Measurements from ENCODE around the gene SLC49A4. TPM values are rescaled to one million over a fixed set of nuclear protein-coding genes. Genes with fewer than 3 reads are reported as not detected.

Gene SLC49A4
- total RNA-seq, 1 donor from 2014 or later, result 5.9 TPM

DNA sequence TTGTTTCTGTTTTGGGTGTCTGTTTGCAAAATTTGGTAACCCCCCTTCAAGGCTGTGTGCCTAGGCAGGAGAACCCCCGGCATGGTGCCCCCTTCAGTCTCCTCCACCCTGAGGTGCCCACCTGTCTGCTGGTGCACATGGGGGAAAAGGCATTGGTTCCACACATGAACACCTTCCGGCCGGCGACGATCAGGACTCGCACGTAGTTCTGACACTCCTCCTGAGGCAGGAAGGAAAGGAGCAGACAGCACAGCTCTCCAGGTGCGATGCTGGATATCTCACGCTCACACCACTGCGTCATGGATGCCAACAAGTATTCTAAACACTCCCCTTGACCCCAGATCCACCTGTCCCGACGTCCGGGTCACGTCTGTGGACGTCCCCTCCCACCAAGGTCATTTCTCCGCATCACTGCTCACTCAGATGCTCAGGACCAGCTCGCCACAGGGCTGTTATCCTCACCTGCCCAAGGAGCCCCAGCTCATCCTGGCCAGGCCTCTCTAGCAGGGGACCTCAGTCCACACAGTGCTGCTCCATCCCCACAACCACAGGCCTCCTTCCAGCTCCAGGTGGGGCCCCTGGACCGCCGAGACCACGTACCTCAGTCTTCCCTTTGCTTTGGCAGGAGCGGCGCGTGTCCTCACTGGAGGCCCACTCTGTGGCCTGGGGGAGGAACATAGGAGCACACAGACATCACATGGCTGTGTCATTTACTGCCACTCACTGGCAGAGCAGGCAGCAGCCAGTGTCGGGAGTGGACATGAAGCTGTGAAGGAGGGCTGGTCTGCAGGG is 133.7 kb downstream of the SLC49A4 start:
- ATAC-seq (no peak), DNase-seq (ENCODE audit: low spot score) (no peak)

GRCh38 chr3:122929188-122930062 is 134.6 kb downstream of the SLC49A4 start:
- no peak for ATAC-seq

DNA sequence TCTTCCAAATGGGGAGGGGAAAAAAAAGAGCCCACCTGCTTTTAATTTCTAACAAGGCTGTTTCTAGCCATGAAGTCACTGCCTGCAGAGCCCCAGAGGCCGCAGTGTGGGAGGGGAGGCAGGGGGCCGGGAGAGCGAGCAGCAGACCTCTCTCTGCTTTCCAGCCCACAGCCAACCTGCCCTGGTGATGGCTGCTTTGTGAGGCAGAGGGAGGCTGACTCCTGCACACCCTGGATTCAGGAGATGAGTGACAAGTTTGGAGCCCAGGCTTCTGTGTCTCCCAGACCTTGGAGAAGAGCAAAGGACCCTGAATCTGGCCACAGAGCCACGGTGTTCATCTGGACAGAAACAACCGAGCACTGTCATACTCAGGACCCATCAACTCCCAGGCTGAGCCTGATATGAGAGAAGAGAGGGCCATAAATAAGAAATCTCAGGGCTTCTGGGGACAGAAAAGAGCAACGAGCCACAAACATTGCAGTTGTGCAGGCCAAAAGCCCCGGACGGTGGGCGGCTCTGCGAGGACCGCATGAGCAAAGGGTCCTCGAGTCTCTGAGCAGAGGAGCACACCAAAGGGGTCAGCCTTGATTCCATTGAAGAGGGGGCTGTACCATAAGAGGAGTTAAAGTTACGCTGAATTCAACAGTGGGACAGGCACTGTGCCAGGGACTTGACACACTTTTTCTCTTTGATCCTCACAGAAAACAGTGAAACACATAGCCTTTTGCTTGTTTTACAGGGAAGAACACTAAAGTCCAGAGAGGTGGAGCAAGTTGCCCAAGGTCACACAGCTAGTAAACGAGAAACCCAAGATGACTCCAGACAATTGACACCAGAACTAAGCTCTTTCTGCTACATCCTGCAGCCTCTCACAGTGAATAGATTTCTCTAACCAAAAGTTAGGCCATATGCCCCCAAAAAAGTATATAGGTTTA is 135.5 kb downstream of the SLC49A4 start:
- ATAC-seq (no peak), DNase-seq (ENCODE audit: low spot score) (no peak)

More at GRCh38 chr3:122929188-122930062, 134.6 kb downstream of the SLC49A4 start:
- no peak for DNase-seq (ENCODE audit: low spot score)

Other genes starting within 250 kb of the SLC49A4 start
- gene PARP9, start 230.8 kb upstream of the SLC49A4 start, total RNA-seq, result 39.0 TPM
- gene DTX3L, start 230.7 kb upstream of the SLC49A4 start, total RNA-seq, result 31.1 TPM
- gene PARP15, start 217.4 kb upstream of the SLC49A4 start, total RNA-seq, result 1.0 TPM
- gene PARP14, start 114.2 kb upstream of the SLC49A4 start, total RNA-seq, result 37.5 TPM
- 2.5 TPM for gene HSPBAP1, start 1.2 kb upstream of the SLC49A4 start, total RNA-seq
- gene SEMA5B, start 232.7 kb downstream of the SLC49A4 start, total RNA-seq, result 1.0 TPM

Data from left lobe of liver (tissue), 2 donors.